CD14-positive monocyte (primary cell): ENCODE data around the gene FANCI. TPM values are rescaled to one million over a fixed set of nuclear protein-coding genes. Genes with fewer than 3 reads are reported as not detected.
"Not testable (repeated sequence)": the region's sequence is repeated elsewhere in the genome, so short reads cannot be mapped to it uniquely, and the experiment has no call there.

Experiments used
- DNase-seq, 3 donors: peaks; one replicate each; pipeline ENCODE4 v3.0.0-alpha.2; 2011 to 2022
- H2AFZ ChIP-seq: 2 replicates; pipeline ENCODE4 v1.6.0; 2012; ENCODE audit warnings: mild to moderate bottlenecking, low read depth, low read length, inconsistent platforms; ENCODE audit not compliant: insufficient read depth, poor library complexity, severe bottlenecking
- H3K27ac ChIP-seq, 2 donors: 1 replicate in 1 of 2; 2 replicates in 1 of 2; pipeline ENCODE4 v1.5.1; 2012 to 2013; ENCODE audit warnings: low read length in 2 of 2, control low read depth in 1 of 2, inconsistent platforms in 1 of 2, low read depth in 1 of 2, mild to moderate bottlenecking in 1 of 2
- H3K27me3 ChIP-seq, 2 donors: one replicate each; pipeline versions ENCODE4 v1.6.0 to v1.6.1; 2011 to 2013; ENCODE audit warnings: low read length in 2 of 2; ENCODE audit not compliant: control insufficient read depth in 2 of 2, insufficient read depth in 2 of 2
- H3K36me3 ChIP-seq, 2 donors: replicated peaks in 1 of 2; 1 replicate in 1 of 2; 2 replicates in 1 of 2; pipeline versions ENCODE4 v1.5.1 to v1.6.1; 2012 to 2013; ENCODE audit warnings: low read length in 2 of 2, control low read depth in 1 of 2, inconsistent platforms in 1 of 2, mild to moderate bottlenecking in 1 of 2; ENCODE audit not compliant: insufficient read depth in 2 of 2, control insufficient read depth in 1 of 2
- H3K4me1 ChIP-seq, 2 donors: 1 replicate in 1 of 2; 2 replicates in 1 of 2; pipeline versions ENCODE4 v1.5.1 to v1.6.1; 2012 to 2013; ENCODE audit warnings: low read length in 2 of 2, control low read depth in 1 of 2, inconsistent platforms in 1 of 2, mild to moderate bottlenecking in 1 of 2, moderate library complexity in 1 of 2; ENCODE audit not compliant: insufficient read depth in 2 of 2, control insufficient read depth in 1 of 2
- H3K4me2 ChIP-seq: replicated peaks from 2 replicates; pipeline ENCODE3; 2012; ENCODE audit warnings: low read length, moderate library complexity, mild to moderate bottlenecking; ENCODE audit not compliant: poor library complexity, severe bottlenecking; ENCODE audit errors: extremely low read depth
- H3K4me3 ChIP-seq, 3 experiments: fragments of 200-600 bp in 1 of 3; sonication (generic) in 1 of 3; replicated peaks in 1 of 3; 1 replicate in 2 of 3; 2 replicates in 1 of 3; pipeline ENCODE4 v1.5.1; 2011 to 2013; ENCODE audit warnings: low read length in 3 of 3, mild to moderate bottlenecking in 3 of 3, control low read depth in 2 of 3, low read depth in 2 of 3, inconsistent platforms in 1 of 3, moderate library complexity in 1 of 3
- H3K79me2 ChIP-seq: 2 replicates; pipeline ENCODE4 v1.6.0; 2012; ENCODE audit warnings: mild to moderate bottlenecking, control low read depth, inconsistent platforms, low read length, moderate library complexity; ENCODE audit not compliant: insufficient read depth
- H3K9ac ChIP-seq: 2 replicates; pipeline ENCODE4 v1.6.0; 2017; ENCODE audit warnings: low read length, mild to moderate bottlenecking; ENCODE audit not compliant: insufficient read depth, poor library complexity, severe bottlenecking
- H3K9me3 ChIP-seq, 2 donors: replicated peaks in 1 of 2; 1 replicate in 1 of 2; 2 replicates in 1 of 2; pipeline versions ENCODE4 v1.5.1 to v1.6.1; 2012 to 2013; ENCODE audit warnings: low read length in 2 of 2, control low read depth in 1 of 2; ENCODE audit not compliant: control insufficient read depth in 1 of 2, insufficient read depth in 1 of 2
- H4K20me1 ChIP-seq: 2 replicates; pipeline ENCODE4 v1.6.0; 2012; ENCODE audit warnings: mild to moderate bottlenecking, low read length, control low read depth, moderate library complexity; ENCODE audit not compliant: insufficient read depth
- H3K27ac Mint-ChIP-seq, 7 donors: one replicate each; pipeline ENCODE4 v1.8.0; 2020; ENCODE audit warnings: mild to moderate bottlenecking in 7 of 7, mixed read lengths in 7 of 7, moderate library complexity in 6 of 7, inconsistent platforms in 2 of 7
- H3K27me3 Mint-ChIP-seq, 3 donors: one replicate each; pipeline ENCODE4 v1.8.0; 2021 to 2022; ENCODE audit warnings: low read depth in 3 of 3, mild to moderate bottlenecking in 3 of 3, mixed read lengths in 3 of 3, moderate library complexity in 3 of 3, inconsistent platforms in 1 of 3
- H3K36me3 Mint-ChIP-seq, 2 donors: one replicate each; pipeline ENCODE4 v1.8.0; 2020; ENCODE audit warnings: mixed read lengths in 2 of 2, inconsistent platforms in 1 of 2, mild to moderate bottlenecking in 1 of 2
- H3K4me1 Mint-ChIP-seq: one replicate; pipeline ENCODE4 v1.8.0; 2020; ENCODE audit warnings: mild to moderate bottlenecking, mixed read lengths
- H3K4me3 Mint-ChIP-seq, 2 donors: one replicate each; pipeline ENCODE4 v1.8.0; 2020; ENCODE audit warnings: mild to moderate bottlenecking in 2 of 2, mixed read lengths in 2 of 2, moderate library complexity in 1 of 2
- H3K9me3 Mint-ChIP-seq, 7 donors: one replicate each; pipeline ENCODE4 v1.8.0; 2020 to 2022; ENCODE audit warnings: mixed read lengths in 7 of 7, mild to moderate bottlenecking in 6 of 7, moderate library complexity in 6 of 7, inconsistent platforms in 2 of 7
- WGBS: methylation state at CpG from one replicate; pipeline ENCODE4 v1.1.5; 2013; ENCODE audit warnings: missing lambda C conversion rate; ENCODE audit not compliant: insufficient coverage; 5-methylcytosine and 5-hydroxymethylcytosine counted together
- intact Hi-C, 2 donors: fragments of 100-400 bp; cut with micrococcal nuclease; formaldehyde crosslinking; loops; one replicate each; pipeline versions ENCODE4 v1.15.0 to v1.15.1; 2023
- polyA plus RNA-seq, 3 donors: library from polyadenylated mRNA; depleted of rRNA in 1 of 3; unstranded in 2 of 3; stranded (reverse) in 1 of 3; fragments of 300-500 nt in 2 of 3; fragments of >200 nt in 1 of 3; fragmentation: Illumina TruSeq in 2 of 3; gene quantifications; 1 replicate in 2 of 3; 2 replicates in 1 of 3; pipeline ENCODE4 v1.2.3, GENCODE V29; 2012 to 2021
- TF ChIP-seq, protein P1 (sequence below): fragments of 200-600 bp; IDR thresholded peaks from one replicate; pipeline ENCODE4 v1.8.0; 2022; ENCODE audit warnings: antibody characterized with exemption, mild to moderate bottlenecking

FANCI gene
- polyA plus RNA-seq, 3 donors = 1.4 to 2.6 (median 1.5) TPM

DNA sequence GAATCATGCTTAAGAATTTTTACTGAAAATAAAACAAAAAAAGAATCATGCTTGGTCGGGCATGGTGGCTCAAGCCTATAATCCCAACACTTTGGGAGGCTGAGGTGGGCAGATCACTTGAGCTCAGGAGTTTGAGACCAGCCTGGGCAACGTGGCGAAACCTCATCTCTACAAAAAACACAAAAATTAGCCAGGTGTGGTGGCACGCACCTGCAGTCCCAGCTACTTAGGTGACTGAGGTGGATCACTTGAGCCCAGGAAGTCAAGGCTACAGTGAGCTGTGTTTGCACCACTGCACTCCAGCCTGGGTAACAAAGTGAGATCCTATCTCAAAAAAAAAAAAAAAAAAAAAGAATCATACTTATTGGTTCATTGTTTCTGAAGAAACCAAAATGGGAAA, 33.5 kb downstream of the FANCI start:
- intact Hi-C loops = not testable (repeated sequence)

DNA sequence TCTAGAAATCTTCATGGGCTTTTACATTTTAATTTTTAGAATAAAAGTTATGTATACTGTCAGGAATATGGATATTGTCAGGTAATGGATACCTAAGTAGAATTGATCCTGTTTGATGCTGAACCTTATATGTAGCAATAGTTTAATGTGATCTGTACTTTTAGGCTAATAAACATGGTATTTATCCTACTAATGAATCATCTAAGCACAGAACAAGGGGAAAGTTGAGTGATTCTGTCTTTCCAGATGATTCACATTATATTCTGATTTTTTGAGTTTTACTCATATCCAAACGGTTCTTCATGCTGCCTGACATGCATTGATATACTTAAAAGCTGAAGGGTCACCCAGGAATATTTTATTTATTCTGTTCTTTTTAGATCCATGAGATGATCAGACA, 34.5 kb downstream of the FANCI start:
- H3K27me3 ChIP-seq = no peaks in the 10 kb centered on the region
- no peak overlapping the region for H2AFZ ChIP-seq
- no peaks in the 10 kb centered on the region for H4K20me1 ChIP-seq
- no peak overlapping the region for H3K27ac ChIP-seq
- H3K9ac ChIP-seq = no peak overlapping the region
- WGBS = no CpG with 5 or more reads among the region's 1 CpG
- peaks cover 38 to 91% of the 10 kb centered on the region in 2 donors for H3K36me3 ChIP-seq
- Mint-ChIP-seq H3K36me3 (peaks cover 40 to 78% of the 10 kb centered on the region in 2 donors), H3K9me3 (no peaks in the 10 kb centered on the region), H3K4me1 (no peaks in the 10 kb centered on the region), H3K27ac (no peak overlapping the region), H3K4me3 (no peak overlapping the region), H3K27me3 (no peaks in the 10 kb centered on the region)
- no peaks in the 10 kb centered on the region for H3K79me2 ChIP-seq
- H3K4me3 ChIP-seq = no peak overlapping the region
- TF ChIP-seq, protein P1, sequence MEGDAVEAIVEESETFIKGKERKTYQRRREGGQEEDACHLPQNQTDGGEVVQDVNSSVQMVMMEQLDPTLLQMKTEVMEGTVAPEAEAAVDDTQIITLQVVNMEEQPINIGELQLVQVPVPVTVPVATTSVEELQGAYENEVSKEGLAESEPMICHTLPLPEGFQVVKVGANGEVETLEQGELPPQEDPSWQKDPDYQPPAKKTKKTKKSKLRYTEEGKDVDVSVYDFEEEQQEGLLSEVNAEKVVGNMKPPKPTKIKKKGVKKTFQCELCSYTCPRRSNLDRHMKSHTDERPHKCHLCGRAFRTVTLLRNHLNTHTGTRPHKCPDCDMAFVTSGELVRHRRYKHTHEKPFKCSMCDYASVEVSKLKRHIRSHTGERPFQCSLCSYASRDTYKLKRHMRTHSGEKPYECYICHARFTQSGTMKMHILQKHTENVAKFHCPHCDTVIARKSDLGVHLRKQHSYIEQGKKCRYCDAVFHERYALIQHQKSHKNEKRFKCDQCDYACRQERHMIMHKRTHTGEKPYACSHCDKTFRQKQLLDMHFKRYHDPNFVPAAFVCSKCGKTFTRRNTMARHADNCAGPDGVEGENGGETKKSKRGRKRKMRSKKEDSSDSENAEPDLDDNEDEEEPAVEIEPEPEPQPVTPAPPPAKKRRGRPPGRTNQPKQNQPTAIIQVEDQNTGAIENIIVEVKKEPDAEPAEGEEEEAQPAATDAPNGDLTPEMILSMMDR = no peak
- DNase-seq = no peak
- intact Hi-C loops = no loop called here
- no peaks in the 10 kb centered on the region for H3K9me3 ChIP-seq
- H3K4me2 ChIP-seq = no peak overlapping the region
- no peaks in the 10 kb centered on the region for H3K4me1 ChIP-seq

More for the DNA sequence above, 33.5 kb downstream of the FANCI start:
- DNase-seq, H3K4me2 ChIP-seq, H3K4me3 Mint-ChIP-seq, H3K27ac ChIP-seq, H4K20me1 ChIP-seq, H2AFZ ChIP-seq, H3K4me3 ChIP-seq, H3K9ac ChIP-seq, H3K27me3 Mint-ChIP-seq, H3K4me1 ChIP-seq, H3K9me3 Mint-ChIP-seq, H3K79me2 ChIP-seq, H3K4me1 Mint-ChIP-seq, H3K27me3 ChIP-seq, H3K9me3 ChIP-seq, H3K27ac Mint-ChIP-seq: not testable (repeated sequence)
- H3K36me3 ChIP-seq = peaks cover 30 to 81% of the 10 kb centered on the region in 2 donors
- peaks cover 36 to 69% of the 10 kb centered on the region in 2 donors for H3K36me3 Mint-ChIP-seq
- 100% methylated on average over 2 of the region's 4 CpGs for whole genome bisulfite sequencing
